Measurements from ENCODE around the gene ITGB1BP1. TPM values are rescaled to one million over a fixed set of nuclear protein-coding genes. Genes with fewer than 3 reads are reported as not detected.
A peak's percentile ranks its signal among the peaks of the same experiment; 100 is the strongest.
"Not testable (repeated sequence)": the region's sequence is repeated elsewhere in the genome, so short reads cannot be mapped to it uniquely, and the experiment has no call there.

ITGB1BP1 gene
- total and polyA plus RNA-seq, 9 donors: 43.3 to 107 (median 84.7) TPM

- Histone ChIP-seq H3K27me3 (ENCODE audit: control insufficient read depth, insufficient read depth, low read length) (no peaks in the 10 kb centered on the region), H3K9me3 (replicated peaks; ENCODE audit: control insufficient read depth, low read depth, low read length) (no peaks in the 10 kb centered on the region), H3K4me3 (ENCODE audit: low read length) (no peak overlapping the region), H3K4me1 (ENCODE audit: control insufficient read depth, insufficient read depth, low read length) (peaks cover 5% of the 10 kb centered on the region), H3K36me3 (ENCODE audit: control insufficient read depth, insufficient read depth, low read length) (peaks cover 54% of the 10 kb centered on the region), H3K27ac (ENCODE audit: low read length) (no peak overlapping the region)
- no peak for DNase-seq
- WGBS (ENCODE audit: insufficient coverage): no CpG with 5 or more reads among the region's 2 CpGs
These were observed 19.4 kb downstream of the ITGB1BP1 start for GRCh38 chr2:9403924-9404323.

DNA sequence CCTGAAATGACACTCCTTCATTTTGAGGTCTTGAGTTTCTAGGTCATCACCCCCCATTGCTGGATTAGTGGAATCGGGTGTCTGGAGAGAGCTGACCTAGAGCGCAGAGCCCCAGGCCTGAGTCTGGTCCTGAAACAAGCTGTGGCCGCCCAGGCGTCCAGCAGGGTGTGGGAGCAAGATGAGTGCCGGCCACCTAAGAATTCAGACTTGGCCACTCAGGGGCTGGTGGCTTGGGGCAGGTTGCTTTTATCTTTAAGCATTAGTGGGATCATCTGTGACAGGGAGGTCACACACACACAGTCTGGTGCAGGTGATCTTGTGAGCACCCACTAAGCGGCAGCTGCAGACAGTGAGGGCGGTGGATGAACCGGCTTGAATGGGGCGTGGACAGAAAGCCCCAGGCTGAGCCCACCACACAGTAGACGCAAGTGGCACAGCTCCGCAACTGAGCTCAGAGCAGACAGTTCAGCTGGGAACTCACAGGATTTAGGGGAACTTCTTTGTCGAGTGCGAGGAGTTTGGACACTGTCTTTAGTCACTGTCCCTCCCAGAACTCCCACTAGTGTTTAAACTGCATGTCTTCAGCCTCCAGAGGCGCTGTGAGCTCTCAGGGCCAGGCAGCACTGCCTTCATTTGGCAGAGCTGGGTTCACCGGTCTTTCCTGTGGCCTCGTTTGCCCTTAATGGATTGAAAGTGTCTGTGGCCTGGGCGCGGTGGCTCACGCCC is 21.5 kb downstream of the ITGB1BP1 start:
- H3K36me3 ChIP-seq (ENCODE audit: control insufficient read depth, insufficient read depth, low read length): peaks cover 48% of the 10 kb centered on the region
- 89% methylated on average over 15 of the region's 19 CpGs for WGBS (ENCODE audit: insufficient coverage)
- no peaks in the 10 kb centered on the region for H3K27me3 ChIP-seq (ENCODE audit: control insufficient read depth, insufficient read depth, low read length)
- no peak overlapping the region for H3K27ac ChIP-seq (ENCODE audit: low read length)
- DNase-seq: no peak
- peaks cover 5% of the 10 kb centered on the region for H3K4me1 ChIP-seq (ENCODE audit: control insufficient read depth, insufficient read depth, low read length)
- H3K9me3 ChIP-seq (replicated peaks; ENCODE audit: control insufficient read depth, low read depth, low read length): no peaks in the 10 kb centered on the region
- H3K4me3 ChIP-seq (ENCODE audit: low read length): no peak overlapping the region

DNA sequence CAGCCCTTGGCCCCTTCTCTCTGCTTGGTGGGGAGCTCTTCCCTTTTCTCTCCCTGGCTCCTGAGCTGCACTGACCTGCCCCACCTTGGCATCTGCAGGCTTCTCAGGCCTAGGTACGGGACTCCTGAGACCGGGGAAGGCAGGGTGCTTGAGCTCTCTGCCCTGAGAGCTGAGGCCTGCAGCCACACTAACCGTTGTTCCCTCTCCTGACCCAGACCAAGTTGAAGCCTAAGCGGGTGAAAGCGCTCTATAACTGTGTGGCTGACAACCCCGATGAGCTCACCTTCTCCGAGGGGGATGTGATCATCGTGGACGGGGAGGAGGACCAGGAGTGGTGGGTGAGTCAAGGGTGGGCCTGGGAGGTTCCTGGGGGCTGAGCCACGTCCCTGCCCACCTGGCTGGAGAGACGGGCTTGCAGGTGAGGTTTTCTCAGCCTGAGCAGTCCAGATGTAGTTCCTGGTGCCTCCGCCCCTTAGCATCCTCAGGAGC is 22.2 kb downstream of the ITGB1BP1 start:
- Histone ChIP-seq H3K27ac (ENCODE audit: low read length) (no peak overlapping the region), H3K36me3 (ENCODE audit: control insufficient read depth, insufficient read depth, low read length) (peaks cover 48% of the 10 kb centered on the region), H3K27me3 (ENCODE audit: control insufficient read depth, insufficient read depth, low read length) (no peaks in the 10 kb centered on the region), H3K4me1 (ENCODE audit: control insufficient read depth, insufficient read depth, low read length) (peaks cover 5% of the 10 kb centered on the region), H3K4me3 (ENCODE audit: low read length) (no peak overlapping the region), H3K9me3 (replicated peaks; ENCODE audit: control insufficient read depth, low read depth, low read length) (no peaks in the 10 kb centered on the region)
- 94% methylated on average over 9 of the region's 12 CpGs for WGBS (ENCODE audit: insufficient coverage)
- DNase-seq: no peak

DNA sequence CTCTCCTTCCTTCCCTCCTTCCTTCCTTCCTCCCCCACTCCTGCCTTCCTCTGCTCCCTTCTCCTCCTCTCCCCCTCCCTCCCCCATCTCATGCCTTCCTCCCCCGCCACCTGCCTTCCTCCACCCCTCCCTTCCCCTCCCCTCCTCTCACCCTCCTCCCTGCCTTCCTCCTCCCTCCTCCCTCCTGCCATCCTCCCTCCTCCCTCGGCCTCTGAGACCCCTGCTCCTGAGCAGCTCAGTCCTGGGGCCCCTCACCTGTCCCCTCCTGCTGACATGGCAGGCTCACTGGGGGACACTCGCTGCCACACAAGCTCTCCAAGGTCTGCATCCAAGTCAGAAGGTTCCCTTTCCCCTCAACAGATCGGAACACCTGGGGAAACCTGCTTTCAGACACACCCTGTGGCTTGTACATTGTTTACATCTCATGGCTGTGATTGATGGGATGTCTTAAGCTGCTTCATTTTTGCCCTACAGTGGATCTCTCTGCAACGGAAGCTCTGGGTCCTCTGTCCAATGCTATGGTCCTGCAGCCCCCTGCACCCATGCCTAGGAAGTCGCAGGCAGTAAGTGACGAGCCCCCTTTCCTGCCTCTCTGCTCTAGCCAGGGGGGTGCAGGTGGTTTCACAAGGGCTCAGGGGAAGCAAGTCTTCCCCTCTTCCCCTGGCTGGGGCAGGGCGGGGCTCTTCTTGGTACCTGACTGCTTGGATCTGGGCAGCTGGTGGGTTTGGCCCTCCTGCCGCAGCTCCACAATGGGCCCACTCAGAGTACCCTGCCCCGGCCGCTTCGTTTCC is 22.9 kb downstream of the ITGB1BP1 start:
- H3K4me1 ChIP-seq (ENCODE audit: control insufficient read depth, insufficient read depth, low read length): peaks cover 5% of the 10 kb centered on the region
- H3K4me3 ChIP-seq (ENCODE audit: low read length): no peak overlapping the region
- 77% methylated on average over 10 of the region's 12 CpGs for WGBS (ENCODE audit: insufficient coverage)
- H3K27me3 ChIP-seq (ENCODE audit: control insufficient read depth, insufficient read depth, low read length): no peaks in the 10 kb centered on the region
- no peaks in the 10 kb centered on the region for H3K9me3 ChIP-seq (replicated peaks; ENCODE audit: control insufficient read depth, low read depth, low read length)
- no peak overlapping the region for H3K27ac ChIP-seq (ENCODE audit: low read length)
- DNase-seq: no peak
- peaks cover 48% of the 10 kb centered on the region for H3K36me3 ChIP-seq (ENCODE audit: control insufficient read depth, insufficient read depth, low read length)

GRCh38 chr2:9398881-9399780 is 24.2 kb downstream of the ITGB1BP1 start:
- no peaks in the 10 kb centered on the region for H3K27me3 ChIP-seq (ENCODE audit: control insufficient read depth, insufficient read depth, low read length)
- peaks cover 5% of the 10 kb centered on the region for H3K4me1 ChIP-seq (ENCODE audit: control insufficient read depth, insufficient read depth, low read length)
- DNase-seq: peak; percentile 77
- 57% methylated on average over 15 of the region's 20 CpGs for WGBS (ENCODE audit: insufficient coverage)
- H3K4me3 ChIP-seq (ENCODE audit: low read length): no peak overlapping the region
- H3K36me3 ChIP-seq (ENCODE audit: control insufficient read depth, insufficient read depth, low read length): peaks cover 57% of the 10 kb centered on the region
- H3K9me3 ChIP-seq (replicated peaks; ENCODE audit: control insufficient read depth, low read depth, low read length): no peaks in the 10 kb centered on the region
- H3K27ac ChIP-seq (ENCODE audit: low read length): no peak overlapping the region

DNA sequence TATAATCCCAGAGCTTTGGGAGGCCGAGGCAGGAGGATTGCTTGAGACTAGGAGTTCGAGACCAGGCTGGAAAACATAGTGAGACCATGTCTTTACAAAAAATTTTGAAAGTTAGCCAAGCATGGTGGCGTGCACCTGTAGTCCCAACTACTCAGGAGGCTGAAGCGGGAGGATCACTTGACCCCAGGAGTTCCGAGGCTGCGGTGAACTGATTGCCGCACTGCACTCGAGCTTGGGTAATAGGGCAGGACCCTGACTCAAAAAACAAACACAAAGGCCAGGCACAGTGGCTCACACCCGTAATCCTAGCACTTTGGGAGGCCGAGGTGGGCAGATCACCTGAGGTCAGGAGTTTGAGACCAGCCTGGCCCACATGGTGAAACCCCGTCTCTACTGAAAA is 25.1 kb downstream of the ITGB1BP1 start:
- H3K4me3 ChIP-seq (ENCODE audit: low read length); H3K9me3 ChIP-seq (replicated peaks; ENCODE audit: control insufficient read depth, low read depth, low read length); H3K27ac ChIP-seq (ENCODE audit: low read length); H3K27me3 ChIP-seq (ENCODE audit: control insufficient read depth, insufficient read depth, low read length); DNase-seq; H3K4me1 ChIP-seq (ENCODE audit: control insufficient read depth, insufficient read depth, low read length): not testable (repeated sequence)
- peaks cover 64% of the 10 kb centered on the region for H3K36me3 ChIP-seq (ENCODE audit: control insufficient read depth, insufficient read depth, low read length)
- 98% methylated on average over 10 of the region's 11 CpGs for WGBS (ENCODE audit: insufficient coverage)

GRCh38 chr2:9397201-9397600 is 26.1 kb downstream of the ITGB1BP1 start:
- Histone ChIP-seq H3K4me1 (ENCODE audit: control insufficient read depth, insufficient read depth, low read length) (peaks cover 16% of the 10 kb centered on the region), H3K27ac (ENCODE audit: low read length) (no peak overlapping the region), H3K9me3 (replicated peaks; ENCODE audit: control insufficient read depth, low read depth, low read length) (no peaks in the 10 kb centered on the region), H3K27me3 (ENCODE audit: control insufficient read depth, insufficient read depth, low read length) (no peaks in the 10 kb centered on the region), H3K36me3 (ENCODE audit: control insufficient read depth, insufficient read depth, low read length) (peaks cover 56% of the 10 kb centered on the region), H3K4me3 (ENCODE audit: low read length) (no peak overlapping the region)
- 81% methylated on average over 10 of the region's 14 CpGs for WGBS (ENCODE audit: insufficient coverage)
- DNase-seq: no peak

- peaks cover 51% of the 10 kb centered on the region for H3K36me3 ChIP-seq (ENCODE audit: control insufficient read depth, insufficient read depth, low read length)
- H3K4me3 ChIP-seq (ENCODE audit: low read length): no peak overlapping the region
- H3K4me1 ChIP-seq (ENCODE audit: control insufficient read depth, insufficient read depth, low read length): peaks cover 16% of the 10 kb centered on the region
- H3K9me3 ChIP-seq (replicated peaks; ENCODE audit: control insufficient read depth, low read depth, low read length): no peaks in the 10 kb centered on the region
- H3K27ac ChIP-seq (ENCODE audit: low read length): no peak overlapping the region
- DNase-seq: no peak
- no peaks in the 10 kb centered on the region for H3K27me3 ChIP-seq (ENCODE audit: control insufficient read depth, insufficient read depth, low read length)
- 92% methylated on average over 15 of the region's 15 CpGs for WGBS (ENCODE audit: insufficient coverage)
These were observed 28.5 kb downstream of the ITGB1BP1 start for GRCh38 chr2:9394816-9395215.

GRCh38 chr2:9392898-9393765 is 30.2 kb downstream of the ITGB1BP1 start:
- DNase-seq: peak; percentile 72
- 32% methylated on average over 25 of the region's 28 CpGs for WGBS (ENCODE audit: insufficient coverage)
- Histone ChIP-seq H3K27me3 (ENCODE audit: control insufficient read depth, insufficient read depth, low read length) (no peaks in the 10 kb centered on the region), H3K4me1 (ENCODE audit: control insufficient read depth, insufficient read depth, low read length) (peaks cover 11% of the 10 kb centered on the region), H3K27ac (ENCODE audit: low read length) (peak overlapping the region; percentile 86), H3K9me3 (replicated peaks; ENCODE audit: control insufficient read depth, low read depth, low read length) (no peaks in the 10 kb centered on the region), H3K4me3 (ENCODE audit: low read length) (no peak overlapping the region), H3K36me3 (ENCODE audit: control insufficient read depth, insufficient read depth, low read length) (peaks cover 63% of the 10 kb centered on the region)
